ENCODE measurements around the gene FGG. TPM values are rescaled to one million over a fixed set of nuclear protein-coding genes. Genes with fewer than 3 reads are reported as not detected.

FGG gene
- polyA plus RNA-seq, 1 experiment = not detected

GRCh38 chr4:154582723-154583122 lies 29.7 kb downstream of the FGG start:
- DNase-seq (ENCODE audit: low read depth) = no peak
- Histone ChIP-seq H3K27me3 (ENCODE audit: control insufficient read depth, insufficient read depth, low read length) (no peaks in the 10 kb centered on the region), H3K4me3 (ENCODE audit: low read depth, low read length) (no peak overlapping the region), H3K36me3 (ENCODE audit: control insufficient read depth, insufficient read depth, low read length) (no peaks in the 10 kb centered on the region)
- POLR2A ChIA-PET = no interaction called here
- TF ChIP-seq CTCF (IDR thresholded peaks at IDR 0.05; ENCODE audit: insufficient read depth, low read depth, low read length) = no peak
- CTCF ChIA-PET = no interaction called here

- no peak for TF ChIP-seq CTCF (IDR thresholded peaks at IDR 0.05; ENCODE audit: insufficient read depth, low read depth, low read length)
- no peak for DNase-seq (ENCODE audit: low read depth)
Measured at GRCh38 chr4:154579927-154580326, 32.5 kb downstream of the FGG start.

GRCh38 chr4:154578919-154579318 lies 33.5 kb downstream of the FGG start:
- Histone ChIP-seq H3K36me3 (ENCODE audit: control insufficient read depth, insufficient read depth, low read length) (no peaks in the 10 kb centered on the region), H3K27me3 (ENCODE audit: control insufficient read depth, insufficient read depth, low read length) (no peaks in the 10 kb centered on the region), H3K4me3 (ENCODE audit: low read depth, low read length) (no peak overlapping the region)
- ChIA-PET CTCF (interaction anchor here (1.2 kb wide), 1 partner anchor 18 kb away, joined by 4 read pairs; no protein-coding TSS in a partner anchor), POLR2A (no interaction called here)
- TF ChIP-seq CTCF (IDR thresholded peaks at IDR 0.05; ENCODE audit: insufficient read depth, low read depth, low read length) = no peak
- no peak for DNase-seq (ENCODE audit: low read depth)

More at GRCh38 chr4:154579927-154580326, 32.5 kb downstream of the FGG start:
- CTCF ChIA-PET = no interaction called here
- no peak overlapping the region for H3K4me3 ChIP-seq (ENCODE audit: low read depth, low read length)
- no peaks in the 10 kb centered on the region for H3K27me3 ChIP-seq (ENCODE audit: control insufficient read depth, insufficient read depth, low read length)
- no peaks in the 10 kb centered on the region for H3K36me3 ChIP-seq (ENCODE audit: control insufficient read depth, insufficient read depth, low read length)
- POLR2A ChIA-PET = no interaction called here

DNA sequence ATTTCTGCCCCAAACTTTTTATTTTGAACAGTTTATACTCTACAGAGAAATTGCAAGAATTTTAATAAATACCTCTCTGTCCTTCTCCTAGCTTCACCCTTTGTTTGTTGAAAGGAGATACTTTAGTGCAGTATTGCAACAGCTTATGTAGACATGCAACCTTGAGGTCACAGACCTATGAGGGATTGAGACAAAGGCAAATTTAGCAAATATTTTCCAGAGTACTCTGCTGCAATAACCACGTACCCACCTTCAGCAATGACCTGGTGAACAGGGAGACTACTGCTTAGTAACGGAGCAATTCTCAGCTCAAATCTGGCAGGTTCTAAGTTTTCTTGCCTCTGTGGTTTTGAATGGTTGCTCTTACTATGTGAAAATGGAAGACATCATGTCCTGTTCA lies 35.1 kb downstream of the FGG start:
- no peak for DNase-seq (ENCODE audit: low read depth)
- ChIA-PET CTCF (no interaction called here), POLR2A (no interaction called here)
- TF ChIP-seq CTCF (IDR thresholded peaks at IDR 0.05; ENCODE audit: insufficient read depth, low read depth, low read length) = no peak
- Histone ChIP-seq H3K27me3 (ENCODE audit: control insufficient read depth, insufficient read depth, low read length) (no peaks in the 10 kb centered on the region), H3K4me3 (ENCODE audit: low read depth, low read length) (no peak overlapping the region), H3K36me3 (ENCODE audit: control insufficient read depth, insufficient read depth, low read length) (no peaks in the 10 kb centered on the region)

DNA sequence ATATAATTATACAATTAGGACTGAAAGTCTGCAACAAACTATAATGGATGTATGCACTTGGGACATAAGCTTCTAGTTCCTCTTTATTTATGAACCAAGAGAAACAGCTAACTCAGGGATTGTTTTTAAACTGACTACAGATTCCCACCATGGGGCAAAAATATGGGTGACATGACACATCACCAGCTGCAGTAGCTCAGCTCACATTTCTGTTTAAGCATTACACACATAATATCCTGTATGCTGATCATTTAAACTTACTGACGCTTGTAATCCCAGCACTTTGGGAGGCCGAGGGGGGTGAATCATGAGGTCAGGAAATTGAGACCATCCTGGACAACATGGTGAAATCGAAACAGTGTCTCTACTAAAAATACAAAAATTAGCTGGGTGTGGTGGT lies 38.1 kb downstream of the FGG start:
- POLR2A ChIA-PET = no interaction called here
- no peak for DNase-seq (ENCODE audit: low read depth)

More for the DNA sequence above, 38.1 kb downstream of the FGG start:
- TF ChIP-seq CTCF (IDR thresholded peaks at IDR 0.05; ENCODE audit: insufficient read depth, low read depth, low read length) = no peak
- Histone ChIP-seq H3K27me3 (ENCODE audit: control insufficient read depth, insufficient read depth, low read length) (no peaks in the 10 kb centered on the region), H3K4me3 (ENCODE audit: low read depth, low read length) (no peak overlapping the region), H3K36me3 (ENCODE audit: control insufficient read depth, insufficient read depth, low read length) (no peaks in the 10 kb centered on the region)
- CTCF ChIA-PET = interaction anchor here (1.1 to 1.5 kb wide), 3 partner anchors 9 to 22 kb away, joined by 3 to 6 read pairs (median 4); no protein-coding TSS in a partner anchor

Data from BJ (cell line).